ENCODE data around the gene GARIN5B.

DNA sequence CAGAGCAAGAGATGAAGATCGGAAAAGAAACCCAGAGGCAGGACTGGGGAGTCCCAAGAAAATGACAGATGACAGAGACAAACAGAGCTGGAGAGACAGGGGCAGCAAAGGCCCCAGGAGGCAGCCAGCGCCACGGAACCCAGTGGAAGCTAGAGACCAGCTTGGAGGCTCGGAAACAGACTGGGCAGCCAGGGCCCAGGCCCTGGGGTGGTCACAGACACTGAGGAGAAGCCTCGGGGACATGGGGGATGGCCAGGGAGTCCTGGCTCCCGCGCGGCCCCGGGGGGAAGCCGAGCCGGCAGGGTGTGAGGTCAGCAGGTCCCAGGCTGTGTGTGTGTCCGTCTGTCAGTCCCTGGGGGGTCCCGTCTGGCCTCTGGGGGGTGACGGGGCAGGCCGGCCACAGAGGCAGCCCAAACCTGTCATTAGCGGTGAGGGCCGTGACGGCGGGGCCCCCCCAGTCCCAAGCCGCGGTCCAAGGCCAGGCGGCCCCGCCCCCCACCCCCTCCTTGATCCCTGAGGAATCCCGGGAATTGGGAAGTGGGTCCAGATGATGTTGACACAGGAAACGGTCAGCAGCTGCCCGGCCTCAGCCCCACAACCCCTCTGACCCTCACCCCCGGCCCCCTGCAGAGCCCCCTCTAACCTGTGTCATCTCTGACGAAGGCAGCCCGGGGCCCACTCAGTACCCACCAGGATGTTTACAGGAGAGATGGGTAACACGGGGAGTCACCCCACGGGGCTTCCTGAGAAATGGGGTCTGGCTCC lies 11.1 kb upstream of the GARIN5B start:
- TF ChIP-seq, protein P1, sequence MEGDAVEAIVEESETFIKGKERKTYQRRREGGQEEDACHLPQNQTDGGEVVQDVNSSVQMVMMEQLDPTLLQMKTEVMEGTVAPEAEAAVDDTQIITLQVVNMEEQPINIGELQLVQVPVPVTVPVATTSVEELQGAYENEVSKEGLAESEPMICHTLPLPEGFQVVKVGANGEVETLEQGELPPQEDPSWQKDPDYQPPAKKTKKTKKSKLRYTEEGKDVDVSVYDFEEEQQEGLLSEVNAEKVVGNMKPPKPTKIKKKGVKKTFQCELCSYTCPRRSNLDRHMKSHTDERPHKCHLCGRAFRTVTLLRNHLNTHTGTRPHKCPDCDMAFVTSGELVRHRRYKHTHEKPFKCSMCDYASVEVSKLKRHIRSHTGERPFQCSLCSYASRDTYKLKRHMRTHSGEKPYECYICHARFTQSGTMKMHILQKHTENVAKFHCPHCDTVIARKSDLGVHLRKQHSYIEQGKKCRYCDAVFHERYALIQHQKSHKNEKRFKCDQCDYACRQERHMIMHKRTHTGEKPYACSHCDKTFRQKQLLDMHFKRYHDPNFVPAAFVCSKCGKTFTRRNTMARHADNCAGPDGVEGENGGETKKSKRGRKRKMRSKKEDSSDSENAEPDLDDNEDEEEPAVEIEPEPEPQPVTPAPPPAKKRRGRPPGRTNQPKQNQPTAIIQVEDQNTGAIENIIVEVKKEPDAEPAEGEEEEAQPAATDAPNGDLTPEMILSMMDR (IDR thresholded peaks at IDR 0.05; ENCODE audit: low read length) = no peak
- no peak for TF ChIP-seq EZH2 (IDR thresholded peaks at IDR 0.05; ENCODE audit: borderline replicate concordance, low read length)
